ENCODE measurements around the gene DPF3.
"Not testable (repeated sequence)": the region's sequence is repeated elsewhere in the genome, so short reads cannot be mapped to it uniquely, and the experiment has no call there.

Gene DPF3

GRCh38 chr14:72882047-72882446 is 11.9 kb downstream of the DPF3 start:
- DNase-seq (ENCODE audit: insufficient read length, low spot score): no peak
- FAIRE-seq: no peak

- no peak for FAIRE-seq
- DNase-seq (ENCODE audit: insufficient read length, low spot score): no peak
Observed at GRCh38 chr14:72881543-72881942, 12.4 kb downstream of the DPF3 start.

GRCh38 chr14:72880820-72881219 is 13.1 kb downstream of the DPF3 start:
- DNase-seq (ENCODE audit: insufficient read length, low spot score): no peak
- FAIRE-seq: no peak

GRCh38 chr14:72880164-72880563 is 13.7 kb downstream of the DPF3 start:
- DNase-seq (ENCODE audit: insufficient read length, low spot score) (no peak), FAIRE-seq (no peak)

GRCh38 chr14:72879431-72879830 is 14.5 kb downstream of the DPF3 start:
- FAIRE-seq: no peak
- DNase-seq (ENCODE audit: insufficient read length, low spot score): no peak

- no peak for DNase-seq (ENCODE audit: insufficient read length, low spot score)
- FAIRE-seq: no peak
Observed at GRCh38 chr14:72878746-72879145, 15.2 kb downstream of the DPF3 start.

- DNase-seq (ENCODE audit: insufficient read length, low spot score) (no peak), FAIRE-seq (no peak)
Observed at GRCh38 chr14:72876710-72877063, 17.2 kb downstream of the DPF3 start.

GRCh38 chr14:72876005-72876709 is 17.7 kb downstream of the DPF3 start:
- no peak for DNase-seq (ENCODE audit: insufficient read length, low spot score)
- no peak for FAIRE-seq

GRCh38 chr14:72870878-72871277 is 23.0 kb downstream of the DPF3 start:
- not testable (repeated sequence) for FAIRE-seq; DNase-seq (ENCODE audit: insufficient read length, low spot score)

- DNase-seq (ENCODE audit: insufficient read length, low spot score) (no peak), FAIRE-seq (no peak)
Observed at GRCh38 chr14:72869407-72870329, 24.2 kb downstream of the DPF3 start.

GRCh38 chr14:72868500-72868899 is 25.4 kb downstream of the DPF3 start:
- DNase-seq (ENCODE audit: insufficient read length, low spot score) (no peak), FAIRE-seq (no peak)

GRCh38 chr14:72864712-72865365 is 29.1 kb downstream of the DPF3 start:
- DNase-seq (ENCODE audit: insufficient read length, low spot score) (no peak), FAIRE-seq (no peak)

- DNase-seq (ENCODE audit: insufficient read length, low spot score) (no peak), FAIRE-seq (peak; percentile 47)
Observed at GRCh38 chr14:72863216-72864006, 30.5 kb downstream of the DPF3 start.

GRCh38 chr14:72856530-72857266 is 37.2 kb downstream of the DPF3 start:
- no peak for FAIRE-seq

GRCh38 chr14:72855913-72856312 is 38.0 kb downstream of the DPF3 start:
- DNase-seq (ENCODE audit: insufficient read length, low spot score) (no peak), FAIRE-seq (no peak)

More at GRCh38 chr14:72856530-72857266, 37.2 kb downstream of the DPF3 start:
- DNase-seq (ENCODE audit: insufficient read length, low spot score): no peak

- DNase-seq (ENCODE audit: insufficient read length, low spot score): no peak
- no peak for FAIRE-seq
Observed at GRCh38 chr14:72852194-72852593, 41.7 kb downstream of the DPF3 start.

GRCh38 chr14:72851635-72852034 is 42.3 kb downstream of the DPF3 start:
- DNase-seq (ENCODE audit: insufficient read length, low spot score) (no peak), FAIRE-seq (no peak)

- no peak for DNase-seq (ENCODE audit: insufficient read length, low spot score)
Observed at GRCh38 chr14:72850360-72850759, 43.5 kb downstream of the DPF3 start.

GRCh38 chr14:72849222-72849621 is 44.7 kb downstream of the DPF3 start:
- DNase-seq (ENCODE audit: insufficient read length, low spot score) (no peak), FAIRE-seq (no peak)

More at GRCh38 chr14:72850360-72850759, 43.5 kb downstream of the DPF3 start:
- FAIRE-seq: no peak

- FAIRE-seq (no peak), DNase-seq (ENCODE audit: insufficient read length, low spot score) (no peak)
Observed at GRCh38 chr14:72847721-72848120, 46.2 kb downstream of the DPF3 start.

All from GM19239 (cell line).